GM19025 (cell line): Measurements from ENCODE around the gene GRK4.
"Not testable (repeated sequence)": the region's sequence is repeated elsewhere in the genome, so short reads cannot be mapped to it uniquely, and the experiment has no call there.

Experiments used
- ATAC-seq: cut with Tn5 transposase; IDR thresholded peaks from one replicate; pipeline ENCODE4 v1.9.1; 2021; ENCODE audit warnings: mild to moderate bottlenecking, low read depth, moderate library complexity; ENCODE audit not compliant: unreplicated experiment

The GRK4 gene

DNA sequence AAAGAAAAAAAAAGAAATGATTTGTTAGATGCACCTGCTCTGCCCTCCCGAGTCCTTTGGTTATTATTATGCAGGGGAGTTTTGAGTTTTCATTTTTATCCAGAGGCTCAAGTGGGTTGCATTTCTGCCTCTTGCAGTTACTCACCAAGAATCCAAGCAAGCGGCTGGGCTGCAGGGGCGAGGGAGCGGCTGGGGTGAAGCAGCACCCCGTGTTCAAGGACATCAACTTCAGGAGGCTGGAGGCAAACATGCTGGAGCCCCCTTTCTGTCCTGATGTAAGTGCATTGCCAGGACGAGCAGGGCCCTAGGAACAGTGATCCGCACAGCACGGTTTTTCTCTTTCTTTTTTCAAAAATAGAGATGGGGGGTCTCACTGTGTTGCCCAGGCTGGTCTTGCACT lies 71.9 kb downstream of the GRK4 start:
- no peak for ATAC-seq

DNA sequence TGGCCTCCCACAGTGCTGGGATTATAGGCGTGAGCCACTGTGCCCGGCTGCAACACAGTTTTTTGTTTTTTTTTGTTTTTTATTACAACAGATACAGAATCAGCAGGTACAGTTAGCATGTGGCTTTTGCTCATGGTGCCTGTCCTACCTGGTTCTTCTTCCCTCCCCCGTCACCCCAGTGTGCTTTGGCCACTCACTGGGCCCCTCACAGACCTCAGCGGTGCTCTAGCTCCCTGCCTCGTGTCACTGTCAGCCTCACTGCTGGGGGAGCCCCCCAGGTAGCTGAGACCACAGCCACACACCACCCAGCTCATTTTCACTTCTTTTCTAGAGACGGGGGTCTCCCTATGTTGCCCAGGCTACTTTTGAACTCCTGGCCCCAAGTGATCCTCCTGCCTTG lies 72.3 kb downstream of the GRK4 start:
- ATAC-seq = no peak

DNA sequence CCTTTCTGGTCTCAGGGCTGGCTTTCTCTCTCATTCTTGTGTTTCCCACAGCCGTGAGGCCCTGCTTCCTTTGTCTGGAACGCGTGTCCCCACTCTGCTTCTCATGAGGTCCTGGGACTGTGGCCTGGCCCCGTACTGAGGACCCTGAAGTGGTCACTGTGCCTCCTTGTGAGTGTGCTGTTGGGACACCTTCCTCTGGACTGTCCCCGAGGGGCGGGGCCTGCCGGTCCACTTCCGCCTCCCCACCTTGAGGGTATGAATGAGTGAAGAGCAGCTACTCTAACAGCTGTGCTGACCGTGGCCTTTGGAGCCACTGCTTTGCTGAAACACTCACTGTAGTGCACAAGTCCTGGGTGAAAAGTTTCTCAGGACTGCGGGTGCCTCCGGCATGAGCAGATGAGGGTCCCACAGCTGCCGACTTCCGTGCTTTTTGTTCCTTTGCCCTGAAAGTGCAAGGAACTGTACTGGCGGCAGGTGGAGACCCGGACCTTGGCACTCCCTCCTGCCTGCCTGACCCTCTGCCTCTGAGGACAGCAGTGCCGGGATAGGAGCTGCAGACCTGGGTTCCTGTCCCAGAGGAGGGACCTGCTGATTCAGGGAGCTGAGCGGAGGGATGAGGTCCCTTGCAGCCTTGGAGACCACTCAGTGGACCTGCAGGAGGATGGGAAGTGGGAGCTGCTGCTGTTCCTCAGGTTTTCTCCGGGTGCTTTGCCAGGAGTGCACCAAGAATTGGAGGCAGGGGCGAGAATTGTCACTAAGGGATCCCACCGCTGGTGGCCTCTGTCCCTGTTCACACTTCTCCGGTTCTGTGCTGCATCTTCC lies 73.0 kb downstream of the GRK4 start:
- ATAC-seq = no peak

DNA sequence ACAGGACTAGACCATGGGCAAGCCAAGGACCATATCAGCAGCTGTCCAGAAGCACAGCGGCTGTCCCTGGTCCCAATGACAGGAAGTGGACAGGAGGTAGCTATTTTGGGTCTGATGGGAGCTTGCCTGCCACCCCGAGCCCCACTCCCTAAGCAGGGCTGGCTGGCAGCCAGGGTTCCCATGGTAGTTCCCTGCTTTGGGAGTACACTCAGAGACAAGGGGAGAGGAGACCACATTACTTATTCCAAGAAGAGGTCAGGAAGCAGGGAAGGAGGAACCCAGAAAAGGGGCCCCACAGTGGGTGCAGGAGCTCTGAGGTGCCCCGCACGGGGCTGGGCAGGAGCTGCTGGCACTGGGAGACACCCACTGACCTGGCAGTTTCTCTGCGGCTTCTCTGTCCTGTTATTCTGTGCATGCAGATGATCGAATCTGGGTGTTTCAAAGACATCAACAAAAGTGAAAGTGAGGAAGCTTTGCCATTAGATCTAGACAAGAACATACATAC lies 74.6 kb downstream of the GRK4 start:
- ATAC-seq = no peak

DNA sequence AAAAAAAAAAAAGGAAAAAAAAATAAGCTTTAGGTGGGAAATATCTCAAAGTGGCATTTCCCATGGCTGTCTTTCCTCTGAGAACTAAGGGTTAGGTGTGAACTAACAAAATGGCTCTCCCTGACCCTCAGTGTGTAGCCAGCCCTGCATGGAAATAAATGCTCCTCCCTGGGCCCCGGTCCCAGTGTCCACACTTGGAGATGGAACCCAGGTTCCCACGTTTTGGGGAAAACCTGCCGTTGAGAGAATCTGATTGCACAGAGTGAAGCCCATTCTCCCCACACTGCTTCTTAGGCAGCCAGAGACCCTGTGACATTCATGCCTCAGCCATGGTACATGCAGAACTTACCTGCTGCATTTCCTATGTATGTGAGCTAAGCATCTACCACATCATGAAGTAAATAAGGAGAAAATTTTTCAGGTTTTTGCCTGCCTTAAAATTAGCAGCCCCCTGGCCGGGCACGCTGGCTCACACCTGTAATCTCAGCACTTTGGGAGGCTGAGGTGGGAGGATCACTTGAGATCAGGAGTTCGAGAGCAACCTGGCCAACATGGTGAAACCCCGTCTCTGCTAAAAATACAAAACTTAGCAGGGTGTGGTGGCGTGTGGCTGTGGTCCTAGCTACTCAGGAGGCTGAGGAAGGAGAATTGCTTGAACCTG lies 76.5 kb downstream of the GRK4 start:
- ATAC-seq = no peak

DNA sequence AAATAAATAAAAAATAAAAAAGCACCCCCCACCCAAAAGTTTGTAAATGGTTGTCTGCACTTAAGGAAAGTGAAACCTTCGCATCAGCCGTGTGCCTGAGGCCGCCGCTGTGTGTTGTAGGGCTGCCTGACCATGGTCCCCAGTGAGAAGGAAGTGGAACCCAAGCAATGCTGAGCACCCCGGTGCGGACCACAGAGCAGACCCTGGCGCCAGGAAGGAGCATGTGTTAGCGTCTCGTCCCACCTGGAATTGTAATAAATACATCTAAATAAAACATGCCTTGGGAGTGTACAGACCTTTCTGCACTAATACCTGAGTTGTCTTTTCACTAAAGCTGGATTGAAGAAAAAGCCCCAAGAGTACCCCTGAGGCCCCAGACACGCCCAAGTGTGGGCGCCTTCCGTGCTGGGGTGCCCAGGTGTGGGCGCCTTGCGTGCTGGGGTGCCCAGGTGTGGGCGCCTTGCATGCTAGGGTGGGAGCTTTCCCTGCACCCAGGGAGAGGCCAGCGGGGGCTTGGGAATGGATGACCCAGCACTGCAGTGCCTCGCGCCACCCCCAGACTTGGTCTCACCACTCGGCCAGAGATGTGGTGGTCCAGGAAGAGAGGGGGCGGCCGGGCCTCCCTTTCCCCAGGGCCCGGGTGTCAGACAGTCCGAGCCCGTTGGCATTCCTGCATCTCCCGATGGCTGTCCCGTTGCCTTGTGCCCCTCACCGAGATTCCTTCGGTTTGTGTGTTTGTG lies 77.3 kb downstream of the GRK4 start:
- ATAC-seq = no peak

DNA sequence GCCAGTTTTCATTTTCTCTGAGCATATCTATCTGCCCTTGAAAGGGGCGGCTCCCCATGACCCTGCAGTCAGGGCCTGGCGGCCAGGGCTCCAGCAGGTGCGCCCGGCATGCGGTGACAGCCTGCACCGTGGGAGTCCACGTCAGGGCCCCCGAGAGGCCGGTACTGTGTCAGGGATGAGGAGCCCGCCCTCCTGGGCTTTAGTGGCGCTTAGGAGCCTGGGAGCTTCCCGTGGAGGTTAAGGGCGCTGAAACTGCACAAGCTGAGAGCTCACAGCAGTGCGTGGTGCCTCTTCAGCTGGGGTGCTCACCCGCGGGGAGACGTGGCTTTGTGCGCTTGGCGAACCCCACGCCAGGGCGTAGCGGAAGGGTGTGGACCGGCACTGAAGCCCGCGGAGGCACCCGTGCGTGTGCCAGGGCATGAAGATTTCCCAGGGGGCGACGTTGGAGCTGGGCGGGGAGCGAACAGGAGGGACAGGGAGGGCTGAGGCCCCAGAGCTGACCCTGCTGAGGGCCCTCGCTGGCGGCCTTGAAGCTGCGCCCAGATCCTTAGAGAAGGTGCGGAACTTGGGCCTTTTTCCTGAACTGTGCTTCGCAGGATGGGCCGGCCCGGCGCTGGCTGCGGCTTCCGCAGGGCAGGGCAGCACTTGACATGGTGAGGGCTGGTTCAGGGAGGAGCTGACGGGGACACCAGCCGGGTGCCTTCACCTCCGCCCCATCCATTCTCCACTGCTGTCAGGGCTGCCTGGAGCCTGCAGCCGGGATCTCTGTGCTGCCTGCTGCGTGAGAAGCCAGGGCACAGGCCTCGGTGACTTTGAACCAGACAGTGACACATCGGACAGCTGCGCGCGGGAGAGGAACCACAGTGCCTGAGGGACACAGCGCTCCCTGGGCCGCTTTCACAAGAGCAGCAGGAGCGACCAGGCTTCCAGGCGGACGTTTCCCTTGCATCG lies 78.1 kb downstream of the GRK4 start:
- ATAC-seq = no peak

DNA sequence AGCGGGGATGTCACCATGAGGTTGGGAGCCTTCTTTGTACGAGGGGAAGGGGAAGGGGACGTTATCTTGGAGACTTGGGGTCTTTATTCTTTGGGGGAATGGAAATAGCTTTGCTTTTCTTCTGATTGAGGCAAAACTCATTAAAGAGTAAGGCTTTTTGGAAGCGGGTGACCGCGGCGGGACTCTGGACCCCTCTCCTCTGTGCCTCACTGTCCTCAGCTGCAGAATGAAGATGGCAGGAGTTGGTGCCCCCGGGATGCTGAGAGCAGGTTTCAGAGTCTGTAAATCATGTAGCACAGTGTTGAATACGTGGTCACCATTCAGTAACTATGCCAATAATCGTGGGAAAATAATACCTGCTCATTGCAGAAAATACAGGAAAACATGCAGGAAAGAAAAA lies 78.9 kb downstream of the GRK4 start:
- ATAC-seq = no peak

DNA sequence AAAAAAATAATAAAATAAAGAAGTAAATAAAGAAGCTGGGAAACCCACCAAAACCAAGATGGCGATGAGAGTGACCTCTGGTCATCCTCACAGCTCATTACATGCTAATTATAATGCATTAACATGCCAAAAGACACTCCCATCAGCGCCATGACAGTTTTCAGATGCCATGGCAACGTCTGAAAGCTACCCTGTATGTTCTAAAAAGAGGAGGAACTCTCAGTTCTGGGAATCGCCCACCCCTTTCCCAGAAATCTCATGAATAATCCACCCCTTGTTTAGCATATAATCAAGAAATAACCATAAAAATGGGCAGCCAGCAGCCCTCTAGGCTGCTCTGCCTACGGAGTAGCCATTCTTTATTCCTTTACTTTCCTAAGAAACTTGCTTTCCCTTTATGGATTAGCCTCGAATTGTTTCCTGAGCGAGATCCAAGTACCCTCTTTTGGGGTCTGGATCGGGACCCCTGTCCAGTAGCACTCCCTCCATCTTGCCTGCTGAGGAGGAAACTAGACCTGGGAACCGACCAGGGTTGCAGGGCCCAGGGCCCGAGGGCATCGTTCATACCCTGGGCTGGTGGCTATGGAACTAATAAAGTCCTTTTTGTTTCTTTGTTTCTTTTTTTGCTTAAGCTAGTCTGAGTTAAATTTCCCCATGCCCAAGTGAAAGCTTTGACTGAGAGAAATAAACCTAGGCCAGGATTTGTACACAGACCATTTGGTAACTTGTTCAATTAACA lies 80.1 kb downstream of the GRK4 start:
- no peak for ATAC-seq

DNA sequence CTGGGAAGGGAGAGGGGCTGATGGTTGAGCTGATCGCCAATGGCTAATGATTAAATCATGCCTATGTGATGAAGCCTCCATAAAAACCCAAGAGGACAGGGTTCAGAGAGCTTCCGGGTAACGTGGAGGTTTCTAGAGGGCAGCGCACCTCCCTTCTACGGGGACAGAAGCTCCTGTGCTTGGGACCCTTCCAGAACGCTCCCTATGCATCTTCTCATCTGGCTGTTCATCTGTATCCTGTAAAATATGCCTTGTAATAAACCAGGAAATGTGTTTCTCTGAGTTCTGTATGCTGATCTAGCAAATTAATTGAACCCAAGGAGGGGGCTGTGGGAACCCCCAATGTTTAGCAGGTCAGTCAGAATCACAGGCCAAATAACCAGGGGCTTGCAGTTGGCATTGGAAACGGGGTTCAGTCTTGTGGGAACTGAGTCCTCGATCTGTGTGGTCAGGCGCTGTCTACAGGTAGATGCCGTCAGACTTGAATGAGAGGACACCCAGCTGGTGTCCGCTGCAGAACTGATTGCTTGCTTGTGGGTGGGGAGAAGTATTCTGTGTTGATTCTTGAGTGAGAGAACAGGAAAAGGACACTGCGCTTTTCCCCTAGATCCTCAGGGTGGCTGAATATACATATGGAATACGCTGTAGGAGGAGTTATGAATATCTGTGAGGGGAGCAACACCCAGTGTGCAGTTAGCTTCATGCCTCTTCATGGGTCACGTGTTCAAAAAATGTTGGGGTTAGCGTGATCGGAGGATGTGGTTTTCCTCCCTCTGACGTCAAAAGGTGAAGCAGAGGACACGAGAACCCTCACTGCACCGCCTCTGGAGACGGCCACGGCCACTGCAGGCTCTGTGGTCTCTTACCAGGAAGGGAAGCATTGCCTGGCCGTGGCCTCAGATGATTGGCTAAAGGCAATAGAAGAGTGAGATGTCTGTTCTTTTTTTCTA lies 81.8 kb downstream of the GRK4 start:
- no peak for ATAC-seq

DNA sequence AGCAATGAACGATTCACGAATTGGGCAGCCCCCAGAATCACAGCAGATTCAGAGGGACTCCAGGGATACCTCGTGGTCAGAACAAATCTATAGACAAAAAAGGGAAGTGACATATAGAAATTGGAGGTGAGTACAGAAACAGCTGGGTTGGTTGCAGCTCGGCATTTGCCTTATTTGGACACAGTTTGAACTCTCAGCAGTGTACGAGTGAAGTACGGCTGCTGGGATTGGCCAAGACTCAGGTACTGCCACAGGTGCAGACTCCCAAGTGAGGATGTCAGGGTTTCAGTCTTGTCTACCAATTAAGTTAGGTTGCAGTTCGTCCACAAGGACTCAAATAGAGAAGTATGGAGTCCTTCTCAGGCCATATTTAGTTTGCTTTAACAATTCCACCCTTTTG lies 82.8 kb downstream of the GRK4 start:
- no peak for ATAC-seq

DNA sequence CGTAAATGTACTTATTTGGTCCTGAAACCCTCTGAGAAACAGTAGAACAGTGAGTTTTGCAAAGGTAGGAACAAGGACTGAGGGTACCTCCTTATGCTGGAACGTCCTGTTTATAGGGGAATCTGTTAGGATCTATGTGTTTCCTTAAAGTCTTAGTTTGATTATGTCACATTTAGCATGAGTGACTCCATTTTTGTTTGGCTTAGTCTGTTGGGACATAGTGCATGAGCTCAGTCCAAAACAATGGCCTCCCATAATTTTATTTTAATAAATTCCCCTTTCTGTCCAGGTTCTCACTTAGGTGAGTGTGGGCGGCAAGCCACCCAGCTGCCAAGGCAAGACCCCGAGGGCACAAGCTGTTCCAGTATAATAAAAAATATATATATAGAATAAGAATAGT lies 83.3 kb downstream of the GRK4 start:
- ATAC-seq = no peak

DNA sequence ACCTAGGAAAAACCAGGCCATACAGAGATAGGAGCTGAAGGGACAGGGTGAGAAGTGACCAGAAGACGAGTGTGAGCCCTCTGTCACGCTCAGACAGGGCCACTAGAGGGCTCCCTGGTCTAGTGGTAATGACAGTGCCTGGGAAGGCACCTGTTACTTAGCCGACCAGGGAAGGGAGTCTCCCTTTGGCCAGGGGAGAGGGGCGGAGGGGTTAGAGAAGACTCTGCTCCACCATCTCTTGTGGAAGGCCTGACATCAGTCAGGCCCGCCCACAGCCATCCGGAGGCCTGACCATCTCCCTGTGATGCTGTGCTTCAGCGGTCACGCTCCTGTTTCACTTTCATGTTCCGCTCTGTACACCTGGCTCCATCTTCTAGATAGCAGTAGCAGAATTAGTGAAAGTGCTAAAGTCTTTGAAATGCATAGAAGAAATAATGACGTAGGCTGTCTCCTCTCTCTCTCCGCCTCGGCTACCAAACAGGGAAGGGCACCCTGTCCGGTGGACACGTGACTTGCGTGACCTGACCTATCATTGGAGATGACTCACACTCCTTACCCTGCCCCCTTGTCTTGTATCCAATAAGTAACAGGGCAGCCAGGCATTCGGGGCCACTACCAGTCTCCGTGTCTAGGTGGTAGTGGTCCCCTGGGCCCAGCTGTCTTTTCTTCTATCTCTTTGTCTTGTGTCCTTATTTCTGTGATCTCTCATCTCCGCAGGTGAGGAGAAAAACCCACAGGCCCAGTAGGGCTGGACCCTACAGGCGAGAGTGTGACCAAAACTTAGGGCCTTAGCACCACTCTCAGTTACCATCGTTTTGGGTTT lies 84.3 kb downstream of the GRK4 start:
- ATAC-seq = peak; percentile 96

DNA sequence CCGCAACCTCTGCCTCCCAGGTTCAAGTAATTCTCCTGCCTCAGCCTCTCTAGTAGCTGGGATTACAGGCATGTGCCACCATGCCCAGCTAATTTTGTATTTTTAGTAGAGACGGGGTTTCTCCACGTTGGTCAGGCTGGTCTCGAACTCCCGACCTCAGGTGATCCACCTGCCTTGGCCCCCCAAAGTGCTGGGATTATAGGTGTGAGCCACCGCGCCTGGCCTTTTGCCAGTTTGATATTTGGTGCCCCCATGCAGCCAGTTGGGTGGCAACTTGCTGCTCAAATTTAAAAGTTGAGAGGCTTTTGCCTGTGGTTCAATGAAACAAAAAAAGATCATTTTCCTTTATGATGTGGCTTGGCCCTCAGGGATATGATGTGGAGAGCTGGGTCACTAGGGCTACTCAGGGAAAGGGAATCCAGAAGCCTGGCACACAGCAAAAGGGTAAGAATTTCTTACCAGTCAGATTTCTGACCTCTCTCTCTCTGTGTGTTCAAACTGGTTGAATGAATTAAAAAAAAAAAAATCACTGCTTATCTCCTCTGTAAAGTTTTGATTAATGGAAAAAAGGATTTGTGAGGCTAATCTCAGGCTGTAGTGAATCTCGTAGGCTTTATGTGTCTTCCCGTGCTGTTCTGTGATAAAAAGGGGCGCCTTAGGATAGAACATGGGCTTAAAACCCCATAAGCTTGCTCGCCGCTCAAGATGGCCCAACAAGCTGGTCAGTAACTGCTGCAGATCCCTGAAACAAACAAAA lies 87.9 kb downstream of the GRK4 start:
- ATAC-seq = not testable (repeated sequence)

DNA sequence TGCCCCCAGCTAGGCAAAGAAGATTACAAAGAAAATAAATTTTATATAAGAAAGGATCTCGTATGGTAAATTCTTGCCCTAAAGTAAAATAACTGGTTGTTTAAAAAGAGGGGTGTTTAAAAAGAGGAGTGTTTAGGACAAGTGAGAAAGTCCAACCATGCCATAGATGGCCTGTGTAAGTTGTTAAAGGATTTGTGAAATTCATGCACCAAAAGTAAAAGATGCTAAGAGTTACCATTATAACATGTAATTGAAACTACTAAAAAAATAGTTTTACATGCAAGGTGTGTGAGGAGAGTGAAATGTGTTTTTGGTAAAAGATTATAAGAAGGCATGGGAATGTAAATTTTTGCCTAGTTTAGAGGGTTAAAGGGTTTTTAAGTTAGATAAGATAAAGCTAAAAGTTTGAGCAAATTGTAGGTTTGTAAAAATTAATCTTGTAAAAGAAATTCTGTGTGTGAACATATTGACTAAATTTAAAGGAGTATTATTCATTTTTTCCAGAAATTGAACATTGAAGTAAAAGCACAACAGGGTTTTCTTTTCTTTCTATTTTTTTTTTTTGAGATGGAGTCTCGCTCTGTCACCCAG lies 90.9 kb downstream of the GRK4 start:
- no peak for ATAC-seq

DNA sequence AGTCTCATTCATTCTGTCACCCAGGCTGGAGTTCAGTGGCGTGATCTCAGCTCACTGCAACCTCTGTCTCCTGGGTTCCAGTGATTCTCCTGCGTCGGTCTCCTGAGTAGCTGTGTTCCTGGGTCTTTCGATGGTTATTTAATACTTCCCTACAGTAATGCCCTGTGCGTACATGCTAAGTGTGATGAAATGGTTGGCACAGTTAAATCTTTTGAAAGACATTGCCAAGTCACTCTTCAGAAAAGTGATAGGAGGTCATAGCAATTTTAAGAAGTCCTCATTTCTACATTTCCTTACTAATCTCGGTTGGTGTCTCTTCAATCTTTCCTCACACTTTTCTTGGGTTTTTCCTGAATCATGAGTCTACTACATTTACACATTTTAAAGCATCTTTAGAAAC lies 96.6 kb downstream of the GRK4 start:
- ATAC-seq = no peak

DNA sequence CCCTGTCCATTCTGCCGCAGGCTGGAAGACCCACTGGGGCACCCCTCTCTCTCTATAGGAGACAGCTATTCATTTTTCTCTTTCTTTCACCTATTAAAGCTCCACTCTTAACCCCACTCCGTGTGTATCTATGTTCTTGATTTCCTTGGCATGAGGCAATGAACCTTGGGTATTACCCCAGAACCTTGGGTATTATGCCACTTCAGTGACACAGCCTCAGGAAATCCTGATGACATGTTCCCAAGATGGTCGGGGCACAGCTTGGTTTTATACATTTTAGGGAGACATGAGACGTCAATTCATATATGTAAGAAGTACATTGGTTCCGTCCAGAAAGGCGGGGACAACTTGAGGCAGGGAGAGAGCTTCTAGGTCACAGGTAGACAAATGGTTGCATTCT lies 97.6 kb downstream of the GRK4 start:
- no peak for ATAC-seq
